DOHH2 (cell line): Measurements from ENCODE around the gene CDK2.

Experiments
- H3F3A ChIP-seq: fragments of 200-600 bp; sonication (generic), shearing (Covaris generic); 2 replicates; pipeline ENCODE4 v1.6.0; 2016; ENCODE audit warnings: antibody characterized with exemption, mild to moderate bottlenecking; ENCODE audit not compliant: control insufficient read depth, insufficient read depth
- H3K27ac ChIP-seq: fragments of 200-600 bp; sonication (generic); 2 replicates; pipeline ENCODE4 v1.5.1; 2014; ENCODE audit warnings: low read depth, mild to moderate bottlenecking, low read length, moderate library complexity
- H3K27me3 ChIP-seq: fragments of 200-600 bp; sonication (generic); 2 replicates; pipeline ENCODE4 v1.6.1; 2014; ENCODE audit warnings: mild to moderate bottlenecking, low read length, mixed read lengths; ENCODE audit not compliant: control insufficient read depth
- H3K36me3 ChIP-seq: fragments of 200-600 bp; sonication (generic); 2 replicates; pipeline ENCODE4 v1.6.1; 2014; ENCODE audit warnings: mild to moderate bottlenecking, low read length, moderate library complexity, mixed read lengths; ENCODE audit not compliant: control insufficient read depth
- H3K4me1 ChIP-seq: fragments of 200-600 bp; sonication (generic); 2 replicates; pipeline ENCODE4 v1.6.1; 2014; ENCODE audit warnings: mild to moderate bottlenecking, low read length, mixed read lengths; ENCODE audit not compliant: control insufficient read depth
- H3K4me2 ChIP-seq: fragments of 200-600 bp; sonication (generic); 2 replicates; pipeline ENCODE4 v1.6.0; 2014; ENCODE audit warnings: mild to moderate bottlenecking, low read length, moderate library complexity
- H3K4me3 ChIP-seq: fragments of 200-600 bp; sonication (generic); 2 replicates; pipeline ENCODE4 v1.5.1; 2014; ENCODE audit warnings: mild to moderate bottlenecking, low read length, mixed read lengths
- H3K79me2 ChIP-seq: fragments of 200-600 bp; sonication (generic); 2 replicates; pipeline ENCODE4 v1.6.1; 2014; ENCODE audit warnings: mild to moderate bottlenecking, low read length, mixed read lengths; ENCODE audit not compliant: control insufficient read depth
- H3K9me2 ChIP-seq: fragments of 200-600 bp; sonication (generic); replicated peaks from 2 replicates; pipeline ENCODE4 v1.6.1; 2014; ENCODE audit warnings: mild to moderate bottlenecking, low read length, mixed read lengths; ENCODE audit not compliant: control insufficient read depth
- H3K9me3 ChIP-seq: fragments of 200-600 bp; sonication (generic); 2 replicates; pipeline ENCODE4 v1.6.1; 2014; ENCODE audit warnings: antibody characterized with exemption, low read length, mixed read lengths; ENCODE audit not compliant: control insufficient read depth, insufficient read depth
- H4K20me1 ChIP-seq: fragments of 200-600 bp; sonication (generic); 2 replicates; pipeline ENCODE4 v1.6.0; 2014; ENCODE audit warnings: low read depth, mild to moderate bottlenecking, antibody characterized with exemption, low read length, moderate library complexity; ENCODE audit not compliant: control insufficient read depth, insufficient read depth
- CTCF ChIP-seq: fragments of 200-600 bp; sonication (generic); IDR thresholded peaks from one replicate; pipeline ENCODE4 v1.5.1; 2014; ENCODE audit warnings: antibody characterized with exemption, mild to moderate bottlenecking, low read depth, low read length; ENCODE audit not compliant: poor library complexity, severe bottlenecking
- EZH2phosphoT487 ChIP-seq: fragments of 200-600 bp; sonication (generic); IDR thresholded peaks from 2 replicates; pipeline ENCODE4 v1.6.1; 2017; ENCODE audit warnings: borderline replicate concordance, mild to moderate bottlenecking, antibody characterized with exemption, low read length, moderate library complexity, mixed read lengths

The CDK2 gene

GRCh38 chr12:55991110-55991509 is 24.5 kb downstream of the CDK2 start:
- Histone ChIP-seq H4K20me1 (no peaks in the 10 kb centered on the region), H3K27ac (no peak overlapping the region), H3K9me3 (no peaks in the 10 kb centered on the region), H3K27me3 (no peaks in the 10 kb centered on the region), H3K79me2 (no peaks in the 10 kb centered on the region), H3F3A (peaks cover 7% of the 10 kb centered on the region), H3K4me3 (no peak overlapping the region), H3K9me2 (no peaks in the 10 kb centered on the region), H3K36me3 (peaks cover 40% of the 10 kb centered on the region), H3K4me1 (0 out of 2 replicates have a peak, but pooled peaks cover 2% of the 10 kb centered on the region), H3K4me2 (no peak overlapping the region)
- TF ChIP-seq CTCF, result no peak
- TF ChIP-seq EZH2phosphoT487, result no peak

GRCh38 chr12:55993230-55993853 is 26.7 kb downstream of the CDK2 start:
- Histone ChIP-seq H3K27ac (no peak overlapping the region), H3K9me2 (no peaks in the 10 kb centered on the region), H3K79me2 (no peaks in the 10 kb centered on the region), H3K4me1 (peaks cover 9% of the 10 kb centered on the region), H3K4me3 (no peak overlapping the region), H4K20me1 (no peaks in the 10 kb centered on the region), H3K9me3 (no peaks in the 10 kb centered on the region), H3K4me2 (no peak overlapping the region), H3K27me3 (peaks cover 13% of the 10 kb centered on the region), H3F3A (peaks cover 7% of the 10 kb centered on the region), H3K36me3 (peaks cover 40% of the 10 kb centered on the region)
- no peak for TF ChIP-seq EZH2phosphoT487
- no peak for TF ChIP-seq CTCF

DNA sequence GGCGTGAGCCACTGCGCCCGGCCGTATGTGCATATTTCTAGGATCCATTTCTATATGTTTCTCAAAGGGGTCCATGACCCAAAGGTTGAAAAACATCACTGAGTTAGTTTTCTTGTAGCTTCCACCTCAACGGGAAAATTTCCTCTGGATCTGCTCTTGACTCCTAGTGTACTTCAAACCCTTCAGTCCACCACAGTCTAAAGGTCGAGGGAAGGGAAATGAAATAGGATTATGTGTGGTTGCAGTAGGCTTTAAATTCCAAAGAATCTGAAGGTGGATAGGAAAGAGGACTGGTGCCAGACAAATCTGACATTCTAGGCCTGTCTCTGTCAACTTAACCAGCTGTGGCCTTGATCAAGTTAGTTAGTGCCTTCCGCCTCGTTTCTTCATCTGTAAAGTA is 28.7 kb downstream of the CDK2 start:
- Histone ChIP-seq H3K9me2 (no peaks in the 10 kb centered on the region), H4K20me1 (no peaks in the 10 kb centered on the region), H3K4me1 (peaks cover 9% of the 10 kb centered on the region), H3K4me2 (no peak overlapping the region), H3F3A (peaks cover 7% of the 10 kb centered on the region), H3K27ac (no peak overlapping the region), H3K4me3 (no peak overlapping the region), H3K27me3 (peaks cover 13% of the 10 kb centered on the region), H3K9me3 (no peaks in the 10 kb centered on the region), H3K79me2 (no peaks in the 10 kb centered on the region), H3K36me3 (peaks cover 31% of the 10 kb centered on the region)
- TF ChIP-seq CTCF, result no peak
